ELF-1 (cell line): ENCODE results near the gene UST.
"Not testable (repeated sequence)": the region's sequence is repeated elsewhere in the genome, so short reads cannot be mapped to it uniquely, and the experiment has no call there.

ENCODE experiments used
- DNase-seq: peaks from one replicate; pipeline ENCODE4 v3.0.0-alpha.2; 2016; ENCODE audit warnings: low read depth, low spot score

Gene UST

GRCh38 chr6:148947621-148948444, 201.0 kb downstream of the UST start:
- peak; percentile 95 for DNase-seq

DNA sequence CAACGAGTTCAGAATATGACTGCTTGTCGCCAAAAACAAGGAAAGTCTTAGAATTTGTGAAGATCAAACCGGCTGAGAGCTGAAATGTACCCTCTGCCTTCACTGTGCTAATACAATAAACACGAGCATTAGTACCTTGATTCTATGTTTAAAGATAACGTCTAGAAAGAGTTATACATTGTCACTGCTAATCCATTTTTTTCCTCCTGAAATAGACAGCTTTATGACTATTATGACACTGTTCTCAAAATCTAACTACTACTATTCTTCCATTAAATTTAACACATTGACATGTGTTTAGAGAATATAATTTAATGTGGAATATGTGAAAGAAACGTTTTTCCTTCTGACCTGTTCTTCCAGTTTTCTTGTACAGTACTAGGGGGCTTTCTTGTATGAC, 204.8 kb downstream of the UST start:
- DNase-seq: no peak

DNA sequence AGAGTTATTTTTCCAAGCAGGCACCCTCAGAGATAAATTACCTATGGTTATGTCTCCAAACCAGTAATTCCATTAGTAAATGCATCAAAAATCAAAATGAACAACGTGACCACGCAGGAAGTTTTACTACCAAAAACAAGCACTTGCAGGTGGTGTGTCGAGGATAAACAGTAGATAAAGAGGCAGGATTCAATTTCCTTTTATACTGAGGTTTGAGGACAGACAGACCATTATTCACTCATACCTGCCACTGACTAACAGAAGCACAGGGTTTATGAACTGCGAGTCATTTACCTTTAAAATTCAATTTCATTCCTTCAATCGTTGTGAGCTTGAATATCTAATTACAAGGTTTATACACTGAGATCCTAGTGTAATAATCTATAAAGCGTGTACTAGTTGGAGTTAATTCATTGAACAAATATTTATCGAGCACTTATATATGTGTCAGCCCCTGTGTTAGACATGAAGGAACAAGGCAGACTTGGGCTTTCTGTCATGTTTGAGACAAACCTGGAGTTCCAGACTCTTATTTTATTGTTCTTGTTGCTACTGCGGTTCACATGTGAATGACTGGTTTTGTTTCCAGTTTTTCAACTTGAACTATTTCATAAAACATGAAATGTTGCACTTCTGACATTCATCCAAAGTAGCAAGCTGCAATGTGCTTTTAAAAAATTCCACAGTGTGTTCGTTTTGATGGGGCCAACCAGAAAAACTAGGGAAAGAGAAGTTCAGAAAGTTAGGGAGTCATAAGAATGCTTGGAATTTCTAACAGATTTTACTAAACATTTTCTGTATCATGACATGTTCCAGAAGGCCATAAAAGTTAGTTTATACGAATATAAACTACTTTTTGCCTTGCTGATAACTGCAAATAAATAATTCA, 205.6 kb downstream of the UST start:
- no peak for DNase-seq

DNA sequence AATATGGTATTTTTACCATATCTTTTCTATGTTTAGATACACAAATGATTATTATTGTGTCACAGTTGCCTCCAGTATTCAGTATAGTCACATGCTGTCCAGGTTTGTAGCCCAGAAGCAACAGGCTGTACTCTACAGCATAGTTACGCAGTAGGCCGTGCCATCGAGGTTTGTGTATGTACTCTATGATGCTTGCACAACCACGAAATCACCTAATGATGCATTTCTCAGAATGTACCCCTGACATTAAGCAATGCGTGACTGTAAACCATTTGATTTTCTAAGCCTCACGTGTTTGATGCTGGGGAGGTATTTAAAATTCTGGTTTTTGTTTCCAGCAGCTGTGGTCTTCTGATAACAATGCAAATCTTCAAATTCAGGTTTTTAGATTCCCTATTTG, 207.6 kb downstream of the UST start:
- DNase-seq: no peak

- peak; percentile 29 for DNase-seq
Observed at GRCh38 chr6:148954934-148955333, 208.1 kb downstream of the UST start.

DNA sequence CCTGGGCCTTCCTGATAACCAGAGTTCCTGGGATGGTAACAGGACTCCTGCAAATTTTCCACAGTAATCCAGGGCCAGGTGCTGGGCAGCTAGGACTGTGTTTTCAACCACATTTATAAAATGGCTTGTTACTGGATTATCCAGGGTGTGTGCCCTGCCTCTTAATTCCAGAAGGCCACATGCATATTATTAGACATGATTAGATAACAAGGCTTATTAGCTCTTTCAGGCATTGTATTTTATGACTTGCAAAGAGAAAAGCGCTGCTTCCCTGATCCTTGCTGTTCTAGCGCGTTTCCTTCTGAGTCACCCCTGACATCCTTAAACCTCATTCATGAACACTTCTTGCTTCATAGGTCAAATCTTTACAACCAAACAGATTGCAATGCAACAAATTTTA, 208.6 kb downstream of the UST start:
- peak; percentile 21 for DNase-seq

GRCh38 chr6:148956163-148956562, 209.3 kb downstream of the UST start:
- DNase-seq: not testable (repeated sequence)

DNA sequence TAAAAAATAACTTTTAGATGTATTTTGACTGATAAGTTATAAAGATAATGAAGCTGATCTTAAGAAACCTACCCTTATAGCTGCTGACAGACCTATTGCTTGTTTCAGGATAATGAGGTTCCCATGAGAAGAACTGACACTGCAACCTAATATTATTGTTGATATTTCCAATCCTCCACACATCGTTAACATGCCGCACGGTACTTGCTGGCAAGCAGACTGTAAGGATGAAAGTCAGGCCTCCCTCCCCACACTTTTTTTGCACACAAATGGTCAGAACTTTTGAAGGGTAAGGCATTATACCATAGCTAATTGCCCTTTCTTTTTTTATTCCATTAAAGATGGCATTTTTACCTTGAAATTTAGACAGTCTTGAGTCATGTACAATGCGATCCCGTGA, 210.9 kb downstream of the UST start:
- DNase-seq: no peak

GRCh38 chr6:148959008-148959407, 212.2 kb downstream of the UST start:
- no peak for DNase-seq

DNA sequence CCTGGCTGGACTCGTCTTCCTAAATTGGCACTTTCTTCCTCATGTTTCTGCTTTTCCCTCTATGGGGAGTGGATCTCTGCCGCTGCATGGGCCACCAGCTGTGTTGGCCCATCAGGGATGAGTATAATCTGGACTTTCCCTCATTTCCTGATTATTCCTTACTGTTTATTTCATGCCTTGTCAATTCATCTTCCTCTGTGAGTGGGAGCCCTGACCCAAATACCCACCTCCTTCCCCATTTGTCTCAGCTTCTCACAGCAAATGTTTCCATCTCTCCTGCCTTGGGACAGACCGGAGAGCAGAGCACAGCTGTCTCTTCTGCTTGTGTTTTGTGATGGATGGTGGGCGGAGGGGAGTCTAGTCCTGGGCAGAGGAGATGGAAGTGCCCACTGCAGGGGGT, 212.7 kb downstream of the UST start:
- DNase-seq: peak; percentile 40

DNA sequence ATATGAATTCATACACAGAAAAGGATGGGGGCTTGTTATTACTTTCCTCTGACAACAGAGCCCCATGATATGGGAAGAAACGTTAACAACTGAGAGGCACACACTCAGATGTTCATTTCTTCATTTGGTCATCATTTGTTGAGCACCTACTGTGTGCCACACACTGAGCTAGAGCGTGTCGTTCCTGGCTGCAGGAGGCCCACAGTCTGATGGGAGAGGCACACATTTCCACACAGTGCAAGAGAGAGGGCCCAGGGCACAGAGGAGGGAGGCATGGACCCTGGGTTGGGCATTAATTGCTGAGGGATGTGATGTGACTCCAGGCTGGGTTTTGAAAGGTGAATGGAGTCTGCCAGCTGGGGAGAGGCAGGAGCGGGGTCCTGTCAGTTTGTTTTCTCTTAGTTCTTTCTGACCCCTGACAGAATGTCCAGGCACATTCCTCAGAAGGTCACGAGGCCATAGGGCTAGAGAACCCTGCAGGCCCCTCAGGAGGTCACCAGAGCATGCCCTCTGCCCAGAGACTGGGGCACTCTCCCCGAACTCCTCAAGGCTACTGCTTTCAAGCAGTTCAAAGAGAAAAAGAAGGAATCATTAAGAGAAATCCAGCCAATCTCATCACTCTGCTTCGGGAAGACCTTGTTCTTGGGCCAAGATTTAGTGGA, 216.2 kb downstream of the UST start:
- peak; percentile 63 for DNase-seq

GRCh38 chr6:148963738-148964137, 216.9 kb downstream of the UST start:
- DNase-seq: no peak

DNA sequence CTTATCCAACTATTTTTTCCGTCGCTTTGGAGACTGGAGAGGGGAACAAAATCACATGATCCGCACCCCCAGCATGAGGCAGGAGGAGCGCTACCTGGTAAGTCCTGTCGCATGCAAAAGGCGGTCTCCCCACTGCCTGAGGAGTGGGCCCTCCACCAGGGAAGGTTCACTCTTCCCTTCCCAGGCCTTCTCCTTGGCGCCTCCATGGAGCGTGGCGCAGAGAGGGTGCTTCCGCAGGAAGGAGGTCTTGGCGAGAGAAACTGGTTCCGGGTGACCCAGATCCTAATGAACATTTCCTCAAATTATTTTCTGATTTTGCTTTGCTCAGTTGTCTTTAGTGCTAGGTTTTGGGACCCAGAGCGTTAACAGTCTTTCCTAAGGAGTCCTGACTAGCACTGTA, 217.6 kb downstream of the UST start:
- no peak for DNase-seq

DNA sequence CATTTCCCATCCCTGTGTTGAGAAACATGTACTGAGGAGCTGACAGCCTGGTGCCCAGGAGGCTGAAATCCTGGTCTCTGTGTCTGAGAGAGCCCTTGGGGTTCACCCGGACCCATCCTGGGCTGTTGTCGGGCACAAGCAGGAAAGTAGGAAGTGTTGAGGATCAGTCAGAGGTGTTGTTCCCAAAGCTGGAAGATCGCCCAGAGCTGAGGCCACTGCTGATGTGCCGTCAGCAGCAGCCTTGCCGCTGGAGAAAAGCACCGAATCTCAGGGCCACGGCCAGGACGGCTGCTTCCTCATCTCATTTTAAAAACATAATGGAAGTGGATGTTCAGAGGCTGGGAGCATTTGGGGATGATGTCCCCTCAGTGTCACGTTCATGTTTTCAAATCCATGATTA, 218.5 kb downstream of the UST start:
- DNase-seq: no peak

DNA sequence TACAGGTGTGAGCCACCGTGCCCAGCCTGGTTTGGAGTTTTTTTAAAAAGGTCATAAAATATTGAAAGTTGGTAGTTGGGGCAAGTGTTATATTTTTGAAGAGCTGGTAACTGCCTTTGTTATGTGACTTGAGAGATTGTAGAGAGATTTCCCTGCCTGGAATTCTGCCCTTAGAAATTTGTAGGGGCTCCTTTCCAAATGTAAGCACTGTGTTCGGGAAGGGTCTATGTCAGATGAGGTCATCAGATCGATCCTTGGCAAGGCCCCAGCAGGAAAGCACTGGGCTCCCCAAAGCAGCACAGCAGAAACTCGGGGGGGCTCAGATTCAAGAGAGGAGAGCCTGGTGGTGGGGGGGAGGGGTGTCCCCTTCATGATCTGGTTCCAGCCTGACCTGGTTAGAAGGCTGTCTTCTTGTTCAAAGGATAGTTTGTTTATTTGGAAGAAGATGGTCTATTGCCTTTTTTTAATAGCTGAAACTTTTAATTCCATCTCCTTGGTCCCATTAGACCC, 220.2 kb downstream of the UST start:
- DNase-seq: no peak

- peak; percentile 40 for DNase-seq
Observed at GRCh38 chr6:148967541-148967956, 220.7 kb downstream of the UST start.

DNA sequence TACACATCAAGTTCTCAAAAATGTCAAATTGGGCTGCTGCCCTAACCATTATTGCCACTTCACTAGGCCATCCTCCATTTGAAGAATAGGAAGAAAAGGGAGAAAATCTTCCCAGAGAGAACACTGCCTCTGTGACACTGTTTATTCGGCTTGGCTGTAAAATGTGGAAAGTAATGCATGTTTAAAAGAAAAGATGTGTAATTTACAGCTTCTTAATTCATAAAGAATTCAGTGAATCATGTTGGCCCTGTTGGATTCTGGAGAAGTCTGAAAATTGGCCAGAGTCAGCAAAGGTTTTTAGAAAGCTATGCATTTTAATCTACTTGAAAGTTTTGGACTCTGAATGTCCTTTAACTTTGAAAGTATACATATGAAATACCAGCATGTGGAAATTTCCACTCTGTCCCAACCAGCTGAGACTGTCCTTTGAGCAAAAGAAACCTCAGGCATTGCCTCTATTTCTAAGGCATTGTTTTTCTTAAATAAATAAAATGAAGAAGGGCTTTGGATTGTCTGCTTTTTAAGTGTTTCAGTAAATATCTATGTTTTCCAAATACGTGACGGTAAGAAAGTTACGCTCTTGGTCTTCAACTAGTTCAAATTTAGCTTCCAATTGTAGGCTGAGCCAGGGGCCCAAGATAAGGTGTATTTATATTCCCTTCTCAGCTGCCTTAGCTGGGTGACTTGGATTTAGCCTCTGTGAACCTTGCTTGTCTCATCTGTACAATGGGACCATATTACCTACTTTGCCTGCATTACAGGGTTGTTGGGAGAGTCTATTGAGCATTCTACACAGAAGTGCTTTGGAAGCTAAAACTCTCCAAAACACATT, 222.2 kb downstream of the UST start:
- DNase-seq: no peak

DNA sequence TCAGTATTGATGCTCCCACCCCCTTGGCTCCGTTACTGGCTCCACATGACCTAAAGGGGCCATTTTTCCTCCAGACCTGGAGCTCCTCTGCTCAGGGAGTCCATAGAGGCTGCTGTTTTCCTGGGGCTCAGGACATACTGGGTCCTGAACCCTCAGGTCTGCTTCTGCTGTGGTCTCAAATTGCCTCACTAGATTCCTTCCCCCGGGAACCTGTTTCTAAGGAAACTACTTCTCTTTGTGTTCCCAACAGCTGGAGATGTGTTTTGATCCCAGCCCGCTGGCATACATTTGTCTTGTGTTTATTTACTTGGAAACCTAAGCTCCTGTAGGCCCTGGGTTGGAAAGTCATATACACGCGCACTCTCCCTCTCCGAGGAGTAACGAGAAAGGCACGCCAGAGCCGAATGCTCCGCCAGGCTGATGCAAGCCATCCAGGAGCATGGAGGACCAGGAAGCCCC, 222.8 kb downstream of the UST start:
- DNase-seq: peak; percentile 54

DNA sequence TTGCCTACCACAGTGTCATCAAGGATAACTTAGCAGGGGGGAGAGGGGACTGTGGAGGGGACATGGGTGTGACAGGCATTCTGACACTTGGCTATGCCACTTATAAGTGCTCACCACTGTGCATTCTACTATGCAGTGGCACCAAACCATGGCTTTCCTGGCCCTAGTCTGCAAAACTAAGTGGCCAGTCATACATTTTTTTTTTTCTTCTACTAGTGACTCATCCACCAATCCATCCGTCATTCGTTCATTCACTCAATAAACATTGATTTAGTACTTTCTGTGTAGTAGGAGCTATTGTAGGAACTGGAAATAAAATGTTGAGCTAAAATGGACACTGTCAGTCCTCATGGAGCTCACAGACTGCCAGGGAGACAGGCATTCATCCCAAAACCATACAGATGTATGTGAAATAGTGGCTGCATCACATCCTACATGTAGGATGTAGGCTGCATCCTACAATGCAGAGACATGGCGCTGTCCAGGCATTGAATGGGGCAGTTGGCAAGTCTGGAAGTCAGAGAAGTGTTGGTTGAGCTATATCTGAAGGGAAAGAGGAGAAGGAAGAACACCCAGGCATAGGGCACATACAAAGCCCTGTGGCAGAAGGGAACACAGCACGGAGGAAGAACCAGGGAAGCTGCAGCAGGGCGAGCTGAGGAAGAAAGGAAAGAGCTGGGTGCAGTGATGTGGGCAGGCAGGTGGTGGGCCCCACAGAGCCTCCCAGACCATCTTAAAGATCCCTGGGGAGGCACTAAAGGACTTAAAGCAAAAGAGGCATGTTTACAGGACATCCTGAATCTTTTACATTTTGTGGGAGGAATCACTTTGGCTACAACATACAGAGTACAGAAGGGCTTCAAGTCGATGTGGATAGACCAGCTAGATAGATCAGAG, 224.4 kb downstream of the UST start:
- no peak for DNase-seq

DNA sequence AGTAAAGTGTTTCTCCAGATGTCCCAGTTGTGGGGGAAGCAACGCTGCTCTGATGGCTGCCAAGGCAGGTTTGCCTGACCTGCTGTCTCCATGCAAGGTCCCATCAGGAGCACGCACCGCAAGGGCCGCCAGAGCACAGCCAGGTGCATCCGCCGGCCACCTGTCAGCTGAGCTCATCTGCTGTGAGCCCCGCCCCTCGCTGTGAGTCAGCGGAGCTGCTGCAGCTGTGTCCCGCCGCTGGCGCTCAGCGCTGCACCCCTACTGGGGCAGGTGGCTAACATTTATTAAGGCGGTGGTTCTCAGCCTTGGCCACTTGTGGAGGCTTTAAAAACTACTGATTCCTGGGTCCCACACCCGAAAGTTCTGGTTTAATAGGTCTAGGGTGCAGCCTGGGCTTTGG, 225.7 kb downstream of the UST start:
- DNase-seq: peak; percentile 87
